Measurements from ENCODE around the gene DNAJA1.

The DNAJA1 gene

GRCh38 chr9:33019797-33020196 lies 5.3 kb upstream of the DNAJA1 start:
- H3K4me3 ChIP-seq (ENCODE audit: insufficient read depth, low read length, poor library complexity, severe bottlenecking): no peak overlapping the region
- no peak overlapping the region for H3K27ac ChIP-seq (ENCODE audit: low read depth, low read length)
- no peak overlapping the region for H2AFZ ChIP-seq (ENCODE audit: low read depth, low read length, severe bottlenecking)
- H3K4me2 ChIP-seq (ENCODE audit: low read depth, low read length, poor library complexity, severe bottlenecking): no peak overlapping the region
- H3K9me2 ChIP-seq (replicated peaks; ENCODE audit: insufficient read depth, low read length): no peaks in the 10 kb centered on the region
- no peaks in the 10 kb centered on the region for H3K9me3 ChIP-seq (ENCODE audit: insufficient read depth, low read length)
- no peaks in the 10 kb centered on the region for H3K27me3 ChIP-seq (ENCODE audit: low read length)
- no peaks in the 10 kb centered on the region for H4K20me1 ChIP-seq (ENCODE audit: low read depth, low read length)
- no peak overlapping the region for H3K9ac ChIP-seq (ENCODE audit: low read length)
- peaks cover 60% of the 10 kb centered on the region for H3K79me2 ChIP-seq (ENCODE audit: insufficient read depth, low read length)
- H3K36me3 ChIP-seq (ENCODE audit: low read length): peaks cover 11% of the 10 kb centered on the region; the same call in 1 of the 2 replicates
- H3F3A ChIP-seq (ENCODE audit: insufficient read depth): peaks cover 12% of the 10 kb centered on the region; the same call in 1 of the 2 replicates
- TF ChIP-seq CTCF (IDR thresholded peaks at IDR 0.05; ENCODE audit: insufficient read depth, low read length, poor library complexity, severe bottlenecking): no peak
- no peak for TF ChIP-seq EZH2phosphoT487 (conservative IDR thresholded peaks at IDR 0.05; ENCODE audit: low read length)

- Histone ChIP-seq H3K79me2 (ENCODE audit: insufficient read depth, low read length) (peaks cover 77% of the 10 kb centered on the region), H3K9me2 (replicated peaks; ENCODE audit: insufficient read depth, low read length) (no peaks in the 10 kb centered on the region), H3K36me3 (ENCODE audit: low read length) (peaks cover 17% of the 10 kb centered on the region)
Observed at GRCh38 chr9:33022303-33022702, 2.8 kb upstream of the DNAJA1 start.

GRCh38 chr9:33022755-33023154 lies 2.3 kb upstream of the DNAJA1 start:
- Histone ChIP-seq H3F3A (ENCODE audit: insufficient read depth) (peaks cover 19% of the 10 kb centered on the region; the same call in 1 of the 2 replicates), H3K9me2 (replicated peaks; ENCODE audit: insufficient read depth, low read length) (no peaks in the 10 kb centered on the region), H4K20me1 (ENCODE audit: low read depth, low read length) (peaks cover 11% of the 10 kb centered on the region; the same call in 1 of the 2 replicates), H3K36me3 (ENCODE audit: low read length) (peaks cover 17% of the 10 kb centered on the region), H3K27me3 (ENCODE audit: low read length) (no peaks in the 10 kb centered on the region), H3K9me3 (ENCODE audit: insufficient read depth, low read length) (no peaks in the 10 kb centered on the region), H3K27ac (ENCODE audit: low read depth, low read length) (no peak overlapping the region), H3K4me2 (ENCODE audit: low read depth, low read length, poor library complexity, severe bottlenecking) (peak overlapping the region; percentile 74), H2AFZ (ENCODE audit: low read depth, low read length, severe bottlenecking) (no peak overlapping the region), H3K9ac (ENCODE audit: low read length) (no peak overlapping the region), H3K4me3 (ENCODE audit: insufficient read depth, low read length, poor library complexity, severe bottlenecking) (no peak overlapping the region), H3K79me2 (ENCODE audit: insufficient read depth, low read length) (peaks cover 80% of the 10 kb centered on the region)
- TF ChIP-seq CTCF (IDR thresholded peaks at IDR 0.05; ENCODE audit: insufficient read depth, low read length, poor library complexity, severe bottlenecking) (no peak), EZH2phosphoT487 (conservative IDR thresholded peaks at IDR 0.05; ENCODE audit: low read length) (no peak)

More at GRCh38 chr9:33022303-33022702, 2.8 kb upstream of the DNAJA1 start:
- Histone ChIP-seq H4K20me1 (ENCODE audit: low read depth, low read length) (peaks cover 11% of the 10 kb centered on the region; the same call in 1 of the 2 replicates), H3K27me3 (ENCODE audit: low read length) (no peaks in the 10 kb centered on the region), H3K4me3 (ENCODE audit: insufficient read depth, low read length, poor library complexity, severe bottlenecking) (no peak overlapping the region), H2AFZ (ENCODE audit: low read depth, low read length, severe bottlenecking) (no peak overlapping the region), H3K9me3 (ENCODE audit: insufficient read depth, low read length) (no peaks in the 10 kb centered on the region), H3F3A (ENCODE audit: insufficient read depth) (peaks cover 19% of the 10 kb centered on the region; the same call in 1 of the 2 replicates), H3K27ac (ENCODE audit: low read depth, low read length) (no peak overlapping the region), H3K9ac (ENCODE audit: low read length) (no peak overlapping the region), H3K4me2 (ENCODE audit: low read depth, low read length, poor library complexity, severe bottlenecking) (peak overlapping the region; percentile 74)
- TF ChIP-seq CTCF (IDR thresholded peaks at IDR 0.05; ENCODE audit: insufficient read depth, low read length, poor library complexity, severe bottlenecking) (no peak), EZH2phosphoT487 (conservative IDR thresholded peaks at IDR 0.05; ENCODE audit: low read length) (no peak)

Measured in SU-DHL-6 (cell line).